GM23338 (cell line): ENCODE data around the gene THBS1. TPM values are rescaled to one million over a fixed set of nuclear protein-coding genes. Genes with fewer than 3 reads are reported as not detected.

ENCODE experiments used
- ATAC-seq: fragments of 200-7000 bp; cut with Tn5 transposase; 3 replicates; pipeline ENCODE4 v1.9.1; 2020
- DNase-seq: peaks from one replicate; pipeline ENCODE4 v3.0.0-alpha.2; 2015; ENCODE audit warnings: low spot score
- H2AFZ ChIP-seq: fragments of 200-600 bp; sonication (generic); 2 replicates; pipeline ENCODE4 v1.8.0; 2016; ENCODE audit warnings: antibody characterized with exemption, mild to moderate bottlenecking, moderate library complexity
- H3F3A ChIP-seq: fragments of 200-600 bp; sonication (generic); replicated peaks from 2 replicates; pipeline ENCODE4 v1.8.0; 2017; ENCODE audit warnings: antibody characterized with exemption, mixed run types, low read depth
- H3K27ac ChIP-seq: fragments of 200-600 bp; sonication (generic); 2 replicates; pipeline ENCODE4 v1.6.1; 2016; ENCODE audit warnings: low read depth
- H3K27me3 ChIP-seq: fragments of 200-600 bp; sonication (generic); 2 replicates; pipeline ENCODE4 v1.8.0; 2016; ENCODE audit warnings: mild to moderate bottlenecking, mixed run types, moderate library complexity; ENCODE audit not compliant: insufficient read depth
- H3K36me3 ChIP-seq: fragments of 200-600 bp; sonication (generic); 2 replicates; pipeline ENCODE4 v1.8.0; 2016; ENCODE audit warnings: mild to moderate bottlenecking; ENCODE audit not compliant: insufficient read depth
- H3K4me1 ChIP-seq: fragments of 200-600 bp; sonication (generic); 2 replicates; pipeline ENCODE4 v1.8.0; 2016; ENCODE audit warnings: mild to moderate bottlenecking, moderate library complexity; ENCODE audit not compliant: insufficient read depth
- H3K4me2 ChIP-seq: fragments of 200-600 bp; sonication (generic); 2 replicates; pipeline ENCODE4 v1.7.1; 2017; ENCODE audit warnings: mixed run types
- H3K4me3 ChIP-seq: fragments of 200-600 bp; sonication (generic); 2 replicates; pipeline ENCODE4 v1.6.1; 2016; ENCODE audit warnings: mixed run types
- H3K79me2 ChIP-seq: fragments of 200-600 bp; sonication (generic); replicated peaks from 2 replicates; pipeline ENCODE4 v1.8.0; 2017; ENCODE audit warnings: mild to moderate bottlenecking; ENCODE audit not compliant: insufficient read depth
- H3K9me2 ChIP-seq: fragments of 200-600 bp; sonication (generic); 2 replicates; pipeline ENCODE4 v1.8.0; 2017; ENCODE audit not compliant: insufficient read depth
- H4K20me1 ChIP-seq: fragments of 200-600 bp; sonication (generic); replicated peaks from 2 replicates; pipeline ENCODE4 v1.8.0; 2017; ENCODE audit warnings: mild to moderate bottlenecking; ENCODE audit not compliant: insufficient read depth
- H3K27ac Mint-ChIP-seq: 2 replicates; pipeline ENCODE4 v1.8.0; 2020; ENCODE audit warnings: inconsistent platforms, mild to moderate bottlenecking, moderate library complexity, mixed read lengths
- H3K27me3 Mint-ChIP-seq: 3 replicates; pipeline ENCODE4 v1.8.0; 2022; ENCODE audit warnings: low read depth, mild to moderate bottlenecking, moderate library complexity, mixed read lengths, inconsistent platforms; ENCODE audit not compliant: insufficient read depth, poor library complexity
- H3K36me3 Mint-ChIP-seq: 3 replicates; pipeline ENCODE4 v1.8.0; 2021; ENCODE audit warnings: low read depth, mild to moderate bottlenecking, inconsistent platforms, moderate library complexity, mixed read lengths
- H3K4me1 Mint-ChIP-seq: 3 replicates; pipeline ENCODE4 v1.8.0; 2020; ENCODE audit warnings: mild to moderate bottlenecking, inconsistent platforms, mixed read lengths
- H3K4me3 Mint-ChIP-seq: 3 replicates; pipeline ENCODE4 v1.8.0; 2021; ENCODE audit warnings: moderate library complexity, mild to moderate bottlenecking, inconsistent platforms, mixed read lengths
- H3K9me3 Mint-ChIP-seq: 3 replicates; pipeline ENCODE4 v1.8.0; 2020; ENCODE audit warnings: moderate library complexity, mild to moderate bottlenecking, inconsistent platforms, mixed read lengths
- CTCF ChIP-seq, 2 experiments: fragments of 200-600 bp in 1 of 2; sonication (generic) in 1 of 2; conservative IDR thresholded peaks; 2 replicates each; pipeline versions ENCODE4 v1.5.1 to v1.6.1; 2016 to 2017; ENCODE audit warnings: antibody characterized with exemption in 2 of 2, low read depth in 2 of 2, mild to moderate bottlenecking in 2 of 2, moderate library complexity in 1 of 2
- ETS1 ChIP-seq: IDR thresholded peaks from 2 replicates; pipeline ENCODE4 v1.6.1; 2016; ENCODE audit warnings: antibody characterized with exemption
- EZH2phosphoT487 ChIP-seq: fragments of 200-600 bp; sonication (generic); IDR thresholded peaks from one replicate; pipeline ENCODE4 v1.8.1; 2018; ENCODE audit warnings: antibody characterized with exemption; ENCODE audit not compliant: unreplicated experiment
- NANOG ChIP-seq: IDR thresholded peaks from 2 replicates; pipeline ENCODE4 v1.6.1; 2016; ENCODE audit warnings: antibody characterized with exemption, borderline replicate concordance
- POLR2AphosphoS5 ChIP-seq: IDR thresholded peaks from 2 replicates; pipeline ENCODE4 v1.6.1; 2016; ENCODE audit warnings: antibody characterized with exemption, low read depth
- REST ChIP-seq: IDR thresholded peaks from one replicate; pipeline ENCODE4 v1.6.1; 2018; ENCODE audit warnings: antibody characterized with exemption; ENCODE audit not compliant: unreplicated experiment
- ZNF114 ChIP-seq: fragments of 250-450 bp; sonication (Bioruptor Pico); IDR thresholded peaks from 2 replicates; pipeline ENCODE4 v1.5.0; 2020; ENCODE audit warnings: mild to moderate bottlenecking, moderate library complexity
- ZNF331 ChIP-seq: fragments of 250-450 bp; sonication (Bioruptor Pico); IDR thresholded peaks from 2 replicates; pipeline ENCODE4 v1.5.0; 2020; ENCODE audit warnings: low read depth, mild to moderate bottlenecking, moderate library complexity
- ZNF462 ChIP-seq: fragments of 250-450 bp; sonication (Bioruptor Pico); IDR thresholded peaks from 2 replicates; pipeline ENCODE4 v1.5.0; 2020; ENCODE audit warnings: mild to moderate bottlenecking, moderate library complexity
- polyA plus RNA-seq: library from polyadenylated mRNA; unstranded; fragments of >200 nt; fragmentation: Nextera tagmentation; extraction: Ambion mirVana; gene quantifications from 2 replicates; pipeline ENCODE4 v1.2.1, GENCODE V29; 2016
- total RNA-seq: library from RNA; depleted of rRNA; stranded (reverse); fragments of >200 nt; shearing (Covaris generic); gene quantifications from 2 replicates; pipeline ENCODE4 v1.2.3, GENCODE V29; 2014

Gene THBS1
- total and polyA plus RNA-seq, 2 experiments from 2014 or later, result 21.7 to 81.9 TPM

- no peak for TF ChIP-seq REST
These were observed 57.2 kb downstream of the THBS1 start (continued) for GRCh38 chr15:39638041-39638440.

- Histone ChIP-seq H3K27me3 (no peaks in the 10 kb centered on the region), H3K27ac (no peak overlapping the region), H4K20me1 (no peaks in the 10 kb centered on the region), H3K4me3 (no peak overlapping the region), H3K4me1 (no peaks in the 10 kb centered on the region), H3K79me2 (no peaks in the 10 kb centered on the region), H3F3A (no peaks in the 10 kb centered on the region), H2AFZ (no peak overlapping the region), H3K36me3 (no peaks in the 10 kb centered on the region), H3K4me2 (no peak overlapping the region), H3K9me2 (peaks cover 5% of the 10 kb centered on the region; the same call in 1 of the 2 replicates)
- Mint-ChIP-seq H3K4me3 (no peak overlapping the region), H3K4me1 (peaks cover 25% of the 10 kb centered on the region), H3K27me3 (peaks cover 3% of the 10 kb centered on the region), H3K36me3 (no peaks in the 10 kb centered on the region), H3K27ac (no peak overlapping the region), H3K9me3 (no peaks in the 10 kb centered on the region)
- no peak for ATAC-seq
- DNase-seq, result no peak
- no peak for TF ChIP-seq ZNF114 (CRISPR knock-in tag)
- TF ChIP-seq REST, result no peak
- no peak for TF ChIP-seq ETS1
- TF ChIP-seq ZNF462 (CRISPR knock-in tag), result no peak
- TF ChIP-seq EZH2phosphoT487, result no peak
- no peak for TF ChIP-seq POLR2AphosphoS5
- no peak for TF ChIP-seq CTCF (conservative IDR thresholded peaks at IDR 0.05; ENCODE audit: low read depth in 2 of 2)
- no peak for TF ChIP-seq NANOG
- TF ChIP-seq ZNF331 (CRISPR knock-in tag), result no peak
These were observed 58.2 kb downstream of the THBS1 start for GRCh38 chr15:39639037-39639436.
